GM10266 (cell line): ENCODE measurements around the gene HK1.

Experiments used
- DNase-seq: peaks from one replicate; pipeline ENCODE4 v3.0.0; 2012; ENCODE audit errors: extremely low spot score
- CTCF ChIP-seq: IDR thresholded peaks from 2 replicates; pipeline ENCODE4 v1.5.1; 2012; ENCODE audit warnings: mild to moderate bottlenecking, low read depth; ENCODE audit not compliant: control insufficient read depth, insufficient read depth; ENCODE audit errors: missing control alignments

The HK1 gene

DNA sequence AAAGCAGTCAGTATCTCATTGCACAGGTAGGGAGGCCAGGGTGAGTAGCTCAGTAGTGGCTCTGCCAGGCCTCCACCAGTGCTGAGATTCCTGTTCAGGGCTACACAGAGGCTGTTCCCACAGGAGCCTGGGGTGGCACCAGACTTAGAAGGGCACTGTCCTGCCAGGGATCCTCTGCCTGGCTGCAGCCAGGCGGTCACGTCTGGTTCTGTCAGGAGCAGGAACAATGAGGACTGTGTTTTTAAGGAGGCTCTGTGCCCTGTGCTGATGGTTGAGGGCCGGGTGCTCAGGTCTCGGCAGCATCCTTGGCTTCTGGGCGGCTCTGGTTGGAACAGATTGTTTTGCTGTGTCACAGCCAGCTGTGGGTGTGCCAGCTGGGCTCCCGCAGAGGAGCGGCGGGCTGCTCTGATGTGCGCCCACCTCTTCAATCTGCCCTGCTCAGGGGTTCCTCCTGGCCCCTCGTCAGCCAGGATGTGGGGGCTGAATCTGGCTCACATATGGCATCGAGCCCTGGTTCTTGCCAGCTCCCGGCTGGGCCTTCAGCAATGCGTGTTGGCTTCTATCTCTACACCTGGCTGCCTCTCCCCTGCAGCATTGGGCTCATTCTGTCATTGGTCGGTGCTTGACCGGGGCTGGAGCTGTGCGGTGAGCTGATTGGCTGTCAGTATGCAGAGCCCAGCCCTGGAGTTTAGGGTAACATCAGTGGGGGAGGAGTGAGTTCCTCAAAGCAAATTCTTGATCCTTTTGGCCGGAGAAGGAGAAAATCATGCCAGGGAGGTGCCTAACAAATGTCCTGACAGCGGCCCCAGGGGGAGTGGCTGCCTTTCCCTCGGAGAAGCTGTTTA is 97.2 kb downstream of the HK1 start:
- no peak for DNase-seq
- no peak for TF ChIP-seq CTCF

DNA sequence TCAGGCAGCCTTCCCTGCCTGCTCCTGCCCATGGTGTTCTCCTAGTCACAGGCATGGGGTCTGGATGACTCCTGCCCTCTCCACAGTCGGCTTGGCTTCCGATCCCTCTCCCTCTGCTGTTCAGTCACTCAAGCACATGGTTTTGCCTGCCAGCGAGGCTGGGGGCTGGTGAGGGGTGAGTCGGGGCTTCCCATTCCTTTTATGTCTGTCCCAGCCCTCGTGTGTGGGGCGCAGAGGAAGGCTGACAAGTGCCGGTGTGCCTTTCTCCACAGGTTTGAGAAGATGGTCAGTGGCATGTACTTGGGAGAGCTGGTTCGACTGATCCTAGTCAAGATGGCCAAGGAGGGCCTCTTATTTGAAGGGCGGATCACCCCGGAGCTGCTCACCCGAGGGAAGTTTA is 98.4 kb downstream of the HK1 start:
- no peak for DNase-seq
- TF ChIP-seq CTCF: no peak

DNA sequence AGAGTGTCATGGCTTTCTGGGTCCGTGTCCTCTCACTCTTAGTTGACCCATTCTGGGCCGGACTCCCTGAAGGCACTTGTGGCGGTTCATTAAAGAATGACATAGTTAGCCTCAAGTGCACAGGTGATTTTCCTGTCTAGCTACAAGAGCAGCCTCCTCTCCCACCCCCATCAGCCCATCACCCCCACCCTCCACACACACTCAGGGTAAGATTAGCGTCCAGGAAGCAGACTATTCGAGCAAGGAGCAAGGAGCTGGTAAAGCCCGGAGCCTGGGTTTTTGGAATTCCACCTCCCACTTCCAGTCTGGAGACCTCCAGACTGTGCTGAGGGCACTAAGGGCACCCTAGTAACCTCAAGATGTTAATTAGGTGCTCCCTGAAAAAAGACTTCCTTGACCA is 98.9 kb downstream of the HK1 start:
- DNase-seq: no peak
- TF ChIP-seq CTCF: no peak

- no peak for TF ChIP-seq CTCF
- no peak for DNase-seq
Observed at GRCh38 chr10:69377933-69378332, 99.6 kb downstream of the HK1 start.

DNA sequence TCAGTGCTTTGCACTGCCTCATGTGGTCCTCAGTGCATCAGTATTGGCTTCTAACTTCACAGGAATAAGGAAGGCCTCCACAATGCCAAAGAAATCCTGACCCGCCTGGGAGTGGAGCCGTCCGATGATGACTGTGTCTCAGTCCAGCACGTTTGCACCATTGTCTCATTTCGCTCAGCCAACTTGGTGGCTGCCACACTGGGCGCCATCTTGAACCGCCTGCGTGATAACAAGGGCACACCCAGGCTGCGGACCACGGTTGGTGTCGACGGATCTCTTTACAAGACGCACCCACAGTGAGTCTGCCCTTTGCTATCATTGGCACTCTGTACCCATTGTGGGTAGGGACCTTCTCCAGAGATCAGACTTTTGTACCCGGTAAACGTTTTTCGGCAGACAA is 101.5 kb downstream of the HK1 start:
- no peak for TF ChIP-seq CTCF
- DNase-seq: no peak

GRCh38 chr10:69382382-69383117 is 104.3 kb downstream of the HK1 start:
- no peak for DNase-seq
- no peak for TF ChIP-seq CTCF

DNA sequence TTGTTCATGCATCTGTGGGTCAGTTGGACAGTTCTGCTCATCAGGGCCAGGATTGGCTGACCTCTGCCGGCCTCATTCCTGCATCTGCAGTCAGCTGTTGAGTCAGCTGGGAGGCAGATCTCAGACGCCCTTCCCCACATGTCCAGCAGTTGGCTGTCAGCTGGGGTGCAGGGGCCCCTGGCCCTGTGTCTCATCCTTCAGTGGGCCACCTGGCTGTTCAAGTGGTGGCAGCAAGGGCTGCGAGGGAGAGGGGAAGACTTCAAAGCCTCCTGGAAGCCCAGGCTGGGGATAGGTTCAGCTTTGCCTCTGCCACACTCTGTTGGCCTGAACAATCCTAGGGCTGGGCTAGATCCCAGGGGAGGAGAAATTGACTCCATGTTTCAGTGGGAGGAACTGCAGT is 105.3 kb downstream of the HK1 start:
- TF ChIP-seq CTCF: no peak
- no peak for DNase-seq
